Mucosa of stomach (tissue), 1 donor: Measurements from ENCODE around the gene OR11A1.

Experiments used
- H3K27me3 ChIP-seq: one replicate; pipeline ENCODE4 v1.7.0; 2013; ENCODE audit warnings: mild to moderate bottlenecking, low read length; ENCODE audit not compliant: control insufficient read depth, insufficient read depth
- H3K36me3 ChIP-seq: one replicate; pipeline ENCODE4 v1.7.0; 2013; ENCODE audit warnings: low read length; ENCODE audit not compliant: control insufficient read depth, insufficient read depth
- H3K4me1 ChIP-seq: one replicate; pipeline ENCODE4 v1.7.0; 2013; ENCODE audit warnings: mild to moderate bottlenecking, low read length; ENCODE audit not compliant: control insufficient read depth, insufficient read depth
- H3K4me3 ChIP-seq: one replicate; pipeline ENCODE4 v1.7.0; 2013; ENCODE audit warnings: low read length
- H3K9ac ChIP-seq: one replicate; pipeline ENCODE4 v1.7.0; 2013; ENCODE audit warnings: mild to moderate bottlenecking, low read length, moderate library complexity
- H3K9me3 ChIP-seq: one replicate; pipeline ENCODE4 v1.7.0; 2013; ENCODE audit warnings: mild to moderate bottlenecking, low read length, moderate library complexity; ENCODE audit not compliant: control insufficient read depth
- donor health status: Pancreatic carcinoma.

The OR11A1 gene

GRCh38 chr6:29456971-29457370 lies at the start of gene OR11A1, which contains the start of gene OR2H1:
OR11A1 (minus strand) TSS chr6:29457071; CDS start chr6:29427641, 29,430 bp downstream.
OR2H1 (plus strand) TSS chr6:29457155; CDS start chr6:29461770, 4,615 bp downstream.
- no peak within 1 kb of the TSS for H3K4me3 ChIP-seq
- H3K4me1 ChIP-seq = peaks cover 4% of the 10 kb centered on the region
- peaks cover 2% of the 10 kb centered on the region for H3K27me3 ChIP-seq
- H3K9me3 ChIP-seq = no peaks in the 10 kb centered on the region
- H3K9ac ChIP-seq = no peak within 1 kb of the TSS
- H3K36me3 ChIP-seq = no peaks in the 10 kb centered on the region

- no peaks in the 10 kb centered on the region for H3K9me3 ChIP-seq
- H3K4me3 ChIP-seq = no peak overlapping the region
- H3K9ac ChIP-seq = no peak overlapping the region
- H3K4me1 ChIP-seq = no peaks in the 10 kb centered on the region
- no peaks in the 10 kb centered on the region for H3K36me3 ChIP-seq
- H3K27me3 ChIP-seq = peaks cover 3% of the 10 kb centered on the region
Measured at GRCh38 chr6:29506446-29507067, 49.7 kb upstream of the OR11A1 start.

DNA sequence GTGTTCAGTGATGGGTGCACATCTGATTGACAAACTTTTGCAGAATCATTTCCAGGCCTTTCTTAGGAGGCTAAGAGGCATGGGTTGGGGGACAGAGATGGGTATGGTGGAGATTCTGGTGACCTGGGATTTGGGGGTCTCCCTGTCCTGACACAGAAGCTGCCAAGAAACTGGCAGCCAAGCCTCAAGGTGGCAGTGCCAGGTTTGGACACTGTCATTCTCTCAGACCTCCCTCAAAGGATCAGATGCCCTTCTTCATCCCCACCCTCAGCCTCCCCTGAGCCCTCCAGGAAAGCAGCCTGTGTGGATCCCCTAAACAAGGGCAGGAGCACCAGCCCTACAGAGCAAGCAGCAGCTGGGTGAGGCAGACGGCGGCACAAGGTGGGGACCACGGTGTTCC lies 48.9 kb upstream of the OR11A1 start:
- H3K27me3 ChIP-seq = peaks cover 3% of the 10 kb centered on the region
- no peaks in the 10 kb centered on the region for H3K36me3 ChIP-seq
- no peak overlapping the region for H3K4me3 ChIP-seq
- no peak overlapping the region for H3K9ac ChIP-seq
- no peaks in the 10 kb centered on the region for H3K4me1 ChIP-seq
- H3K9me3 ChIP-seq = no peaks in the 10 kb centered on the region

DNA sequence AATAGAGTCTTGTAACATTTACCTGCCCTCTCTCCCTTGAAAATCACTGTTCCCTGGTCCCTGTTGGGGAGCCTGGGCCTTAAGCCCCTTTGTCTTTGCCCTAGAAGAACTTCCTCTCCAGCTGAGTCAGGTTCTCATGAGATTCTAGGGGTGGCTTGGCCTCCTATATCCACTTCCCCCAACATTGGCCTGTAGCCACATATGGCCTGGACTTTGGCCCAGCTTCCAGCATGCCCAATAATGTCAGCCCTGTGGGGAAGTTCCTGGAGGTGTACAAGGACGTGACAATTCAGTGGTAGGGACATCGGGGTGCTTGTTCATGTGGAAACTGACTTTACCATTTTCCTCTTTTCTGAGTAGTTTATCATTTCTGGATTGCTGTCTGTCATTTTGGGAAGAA lies 48.1 kb upstream of the OR11A1 start:
- H3K4me1 ChIP-seq = no peaks in the 10 kb centered on the region
- peaks cover 3% of the 10 kb centered on the region for H3K27me3 ChIP-seq
- H3K9ac ChIP-seq = no peak overlapping the region
- no peak overlapping the region for H3K4me3 ChIP-seq
- no peaks in the 10 kb centered on the region for H3K9me3 ChIP-seq
- H3K36me3 ChIP-seq = no peaks in the 10 kb centered on the region

DNA sequence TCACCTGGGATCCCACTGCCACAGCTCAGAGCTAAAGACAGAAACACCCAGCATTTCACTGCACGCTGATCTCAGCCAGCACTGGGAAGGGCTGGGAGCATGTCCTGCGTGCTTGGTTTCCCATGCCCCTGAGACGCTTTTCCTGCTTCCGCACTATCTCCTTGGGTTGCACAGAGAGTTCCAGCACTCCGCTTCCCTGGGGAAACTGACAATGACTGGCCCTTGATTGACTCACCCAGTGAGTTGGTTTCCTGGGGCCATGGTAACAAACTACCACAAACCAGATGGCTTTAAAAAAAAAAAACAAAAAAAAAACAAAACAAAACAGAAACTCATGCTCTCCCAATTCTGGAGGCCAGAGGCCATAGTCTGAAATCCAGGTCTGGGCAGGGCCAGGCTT lies 45.7 kb upstream of the OR11A1 start:
- no peaks in the 10 kb centered on the region for H3K36me3 ChIP-seq
- no peak overlapping the region for H3K4me3 ChIP-seq
- H3K9ac ChIP-seq = no peak overlapping the region
- H3K27me3 ChIP-seq = peaks cover 3% of the 10 kb centered on the region
- no peaks in the 10 kb centered on the region for H3K9me3 ChIP-seq
- H3K4me1 ChIP-seq = no peaks in the 10 kb centered on the region

- Histone ChIP-seq H3K4me3 (no peak overlapping the region), H3K9me3 (no peaks in the 10 kb centered on the region), H3K9ac (no peak overlapping the region), H3K4me1 (no peaks in the 10 kb centered on the region), H3K36me3 (no peaks in the 10 kb centered on the region), H3K27me3 (peaks cover 3% of the 10 kb centered on the region)
Measured at GRCh38 chr6:29502181-29502580, 45.3 kb upstream of the OR11A1 start.

GRCh38 chr6:29501106-29501505 lies 44.2 kb upstream of the OR11A1 start:
- Histone ChIP-seq H3K9ac (no peak overlapping the region), H3K36me3 (no peaks in the 10 kb centered on the region), H3K4me1 (no peaks in the 10 kb centered on the region), H3K27me3 (peaks cover 3% of the 10 kb centered on the region), H3K9me3 (no peaks in the 10 kb centered on the region), H3K4me3 (no peak overlapping the region)

DNA sequence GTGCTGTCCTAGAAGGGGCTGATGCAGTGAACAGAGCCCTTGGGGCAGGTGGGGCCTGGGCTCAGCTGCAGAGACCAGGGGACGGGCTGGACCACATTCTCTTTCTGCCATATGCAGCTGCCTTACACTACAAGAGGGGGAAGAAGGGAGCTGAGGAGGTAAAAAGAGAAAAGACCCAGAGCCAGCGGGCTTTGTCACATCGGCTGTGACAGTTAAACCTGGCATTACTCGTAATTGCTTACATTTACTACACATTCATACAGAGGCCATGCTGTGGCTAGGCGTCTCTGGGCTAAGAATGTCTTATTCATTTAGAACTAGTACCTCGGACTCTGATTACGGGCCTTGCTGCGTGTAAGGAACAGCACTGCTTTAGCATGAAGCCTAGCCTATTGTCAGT lies 43.7 kb upstream of the OR11A1 start:
- peaks cover 3% of the 10 kb centered on the region for H3K27me3 ChIP-seq
- H3K9me3 ChIP-seq = no peaks in the 10 kb centered on the region
- no peaks in the 10 kb centered on the region for H3K36me3 ChIP-seq
- no peak overlapping the region for H3K4me3 ChIP-seq
- H3K4me1 ChIP-seq = no peaks in the 10 kb centered on the region
- H3K9ac ChIP-seq = no peak overlapping the region

DNA sequence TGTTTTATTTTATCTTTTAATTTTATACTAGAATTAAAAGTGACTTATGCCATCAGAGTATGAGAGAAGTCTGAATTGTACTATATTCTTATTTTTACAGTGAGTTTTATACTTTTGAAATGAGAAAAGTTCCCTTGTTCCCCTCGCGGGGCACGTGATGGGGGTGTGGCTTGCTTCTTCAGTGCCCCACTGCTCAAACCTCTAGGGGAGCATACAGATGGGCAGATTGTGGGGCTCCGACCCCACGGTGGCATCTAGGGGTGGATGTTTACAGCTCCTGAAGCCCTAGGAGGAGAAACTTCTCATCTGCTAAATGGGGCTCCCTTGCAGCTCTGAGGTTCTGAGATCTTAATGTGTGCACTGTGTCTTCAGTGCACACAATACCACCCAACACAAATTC lies 42.8 kb upstream of the OR11A1 start:
- Histone ChIP-seq H3K4me3 (no peak overlapping the region), H3K9me3 (no peaks in the 10 kb centered on the region), H3K4me1 (no peaks in the 10 kb centered on the region), H3K27me3 (peaks cover 3% of the 10 kb centered on the region), H3K36me3 (no peaks in the 10 kb centered on the region), H3K9ac (no peak overlapping the region)

DNA sequence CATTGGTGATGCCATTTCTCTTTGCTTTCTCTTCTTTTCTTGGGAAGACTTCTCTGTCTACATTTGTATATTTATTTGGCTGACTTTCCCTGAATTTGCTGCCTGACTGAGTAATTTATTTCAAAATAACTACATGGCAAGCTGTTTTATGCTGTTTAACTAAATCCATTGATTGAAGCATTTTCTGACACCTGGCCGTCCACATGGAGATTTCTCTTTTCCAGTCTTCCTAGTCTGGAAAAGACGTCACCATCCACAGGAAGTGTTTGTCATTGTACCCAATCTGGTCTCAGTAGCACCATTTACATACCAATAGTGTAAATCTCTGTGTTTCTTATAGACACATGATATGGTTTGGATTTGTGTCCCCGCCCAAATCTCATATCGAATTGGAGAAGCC lies 40.1 kb upstream of the OR11A1 start:
- Histone ChIP-seq H3K4me1 (no peaks in the 10 kb centered on the region), H3K9me3 (no peaks in the 10 kb centered on the region), H3K4me3 (no peak overlapping the region), H3K36me3 (no peaks in the 10 kb centered on the region), H3K9ac (no peak overlapping the region), H3K27me3 (no peaks in the 10 kb centered on the region)

DNA sequence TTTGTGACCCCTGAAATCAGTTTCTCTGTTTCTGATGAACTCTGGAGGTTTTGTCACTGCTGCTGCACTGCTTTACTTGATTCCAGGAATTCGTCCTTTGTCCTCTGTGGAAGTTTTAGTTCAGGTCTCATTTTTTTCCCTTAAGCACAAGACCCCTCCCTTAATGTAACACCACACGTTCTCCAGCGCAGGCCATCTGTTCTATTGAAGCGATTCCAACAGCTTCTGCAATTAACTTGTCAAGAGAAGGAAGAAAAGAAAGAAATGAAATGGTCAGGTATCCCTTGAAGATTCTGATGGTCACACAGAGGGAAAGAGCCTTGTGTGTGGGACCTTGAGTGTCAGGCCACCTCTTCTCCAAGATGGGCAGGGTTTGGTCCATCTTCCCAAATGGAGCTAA lies 38.7 kb upstream of the OR11A1 start:
- no peaks in the 10 kb centered on the region for H3K4me1 ChIP-seq
- H3K36me3 ChIP-seq = no peaks in the 10 kb centered on the region

GRCh38 chr6:29494131-29494530 lies 37.3 kb upstream of the OR11A1 start:
- H3K4me1 ChIP-seq = no peaks in the 10 kb centered on the region
- no peaks in the 10 kb centered on the region for H3K9me3 ChIP-seq
- no peaks in the 10 kb centered on the region for H3K36me3 ChIP-seq
- H3K27me3 ChIP-seq = no peaks in the 10 kb centered on the region
- H3K9ac ChIP-seq = no peak overlapping the region
- no peak overlapping the region for H3K4me3 ChIP-seq

More for the DNA sequence above, 38.7 kb upstream of the OR11A1 start:
- Histone ChIP-seq H3K9ac (no peak overlapping the region), H3K27me3 (no peaks in the 10 kb centered on the region), H3K4me3 (no peak overlapping the region), H3K9me3 (no peaks in the 10 kb centered on the region)

GRCh38 chr6:29493261-29493660 lies 36.4 kb upstream of the OR11A1 start:
- H3K36me3 ChIP-seq = no peaks in the 10 kb centered on the region

More at GRCh38 chr6:29493261-29493660, 36.4 kb upstream of the OR11A1 start:
- no peaks in the 10 kb centered on the region for H3K27me3 ChIP-seq
- H3K4me3 ChIP-seq = no peak overlapping the region
- no peak overlapping the region for H3K9ac ChIP-seq
- no peaks in the 10 kb centered on the region for H3K9me3 ChIP-seq
- no peaks in the 10 kb centered on the region for H3K4me1 ChIP-seq
